Superior temporal gyrus (tissue), 1 donor: ENCODE results near the gene GID8.
"Not testable (repeated sequence)": the region's sequence is repeated elsewhere in the genome, so short reads cannot be mapped to it uniquely, and the experiment has no call there.

ENCODE experiments used
- DNase-seq: peaks from one replicate; pipeline ENCODE4 v3.0.0-alpha.2; 2016; ENCODE audit errors: extremely low spot score

GID8 gene

GRCh38 chr20:62958388-62959100, 20.6 kb downstream of the GID8 start:
- no peak for DNase-seq

GRCh38 chr20:62959101-62959971, 21.4 kb downstream of the GID8 start:
- DNase-seq: no peak

- DNase-seq: no peak
These were observed 22.1 kb downstream of the GID8 start for GRCh38 chr20:62959998-62960436.

GRCh38 chr20:62960446-62961309, 22.7 kb downstream of the GID8 start:
- not testable (repeated sequence) for DNase-seq

- DNase-seq: no peak
These were observed 23.4 kb downstream of the GID8 start for GRCh38 chr20:62961310-62961783.

- no peak for DNase-seq
These were observed 23.9 kb downstream of the GID8 start for GRCh38 chr20:62961799-62962198.

- DNase-seq: no peak
These were observed 24.4 kb downstream of the GID8 start for GRCh38 chr20:62962221-62962879.

GRCh38 chr20:62962891-62963613, 25.1 kb downstream of the GID8 start:
- DNase-seq: no peak

- no peak for DNase-seq
These were observed 25.9 kb downstream of the GID8 start for GRCh38 chr20:62963614-62964397.

GRCh38 chr20:62964700-62965099, 26.8 kb downstream of the GID8 start:
- DNase-seq: peak; percentile 24

- no peak for DNase-seq
These were observed 27.4 kb downstream of the GID8 start for GRCh38 chr20:62965363-62965771.

- no peak for DNase-seq
These were observed 28.5 kb downstream of the GID8 start for GRCh38 chr20:62966212-62967148.

GRCh38 chr20:62967149-62967501, 29.2 kb downstream of the GID8 start:
- no peak for DNase-seq

GRCh38 chr20:62967628-62968351, 29.8 kb downstream of the GID8 start:
- no peak for DNase-seq

GRCh38 chr20:62968378-62969178, 30.6 kb downstream of the GID8 start:
- DNase-seq: no peak

- DNase-seq: no peak
These were observed 31.3 kb downstream of the GID8 start for GRCh38 chr20:62969179-62969760.

- no peak for DNase-seq
These were observed 32.0 kb downstream of the GID8 start for GRCh38 chr20:62969939-62970306.
